Mesothelial cell of epicardium (in vitro differentiated cells): Measurements from ENCODE around the gene IFNLR1. TPM values are rescaled to one million over a fixed set of nuclear protein-coding genes. Genes with fewer than 3 reads are reported as not detected.

Source experiments
- DNase-seq, 2 experiments: peaks; one replicate each; pipeline ENCODE4 v3.0.0; 2021; ENCODE audit warnings: low spot score in 2 of 2; ENCODE audit not compliant: unreplicated experiment in 2 of 2
- H3K27ac Mint-ChIP-seq: 2 replicates; pipeline ENCODE4 v1.8.0; 2021; ENCODE audit warnings: mixed read lengths
- H3K27me3 Mint-ChIP-seq: 2 replicates; pipeline ENCODE4 v1.8.0; 2021; ENCODE audit warnings: low read depth, mixed read lengths
- H3K36me3 Mint-ChIP-seq: 2 replicates; pipeline ENCODE4 v1.8.0; 2021; ENCODE audit warnings: mixed read lengths
- H3K4me1 Mint-ChIP-seq: 2 replicates; pipeline ENCODE4 v1.8.0; 2021; ENCODE audit warnings: mixed read lengths
- H3K4me3 Mint-ChIP-seq: 2 replicates; pipeline ENCODE4 v1.8.0; 2021; ENCODE audit warnings: mild to moderate bottlenecking, moderate library complexity, mixed read lengths
- H3K9me3 Mint-ChIP-seq: 2 replicates; pipeline ENCODE4 v1.8.0; 2021; ENCODE audit warnings: mixed read lengths
- total RNA-seq: library from RNA; stranded (reverse); gene quantifications from 3 replicates; pipeline ENCODE4 v1.2.1, GENCODE V29; 2021
- TF ChIP-seq, protein P1 (sequence below): fragments of 200-600 bp; sonication (generic); IDR thresholded peaks from one replicate; pipeline ENCODE4 v1.5.0; 2021; ENCODE audit warnings: antibody characterized with exemption; ENCODE audit not compliant: unreplicated experiment

Gene IFNLR1
- total RNA-seq, 1 donor from 2014 or later, result 12.1 TPM

DNA sequence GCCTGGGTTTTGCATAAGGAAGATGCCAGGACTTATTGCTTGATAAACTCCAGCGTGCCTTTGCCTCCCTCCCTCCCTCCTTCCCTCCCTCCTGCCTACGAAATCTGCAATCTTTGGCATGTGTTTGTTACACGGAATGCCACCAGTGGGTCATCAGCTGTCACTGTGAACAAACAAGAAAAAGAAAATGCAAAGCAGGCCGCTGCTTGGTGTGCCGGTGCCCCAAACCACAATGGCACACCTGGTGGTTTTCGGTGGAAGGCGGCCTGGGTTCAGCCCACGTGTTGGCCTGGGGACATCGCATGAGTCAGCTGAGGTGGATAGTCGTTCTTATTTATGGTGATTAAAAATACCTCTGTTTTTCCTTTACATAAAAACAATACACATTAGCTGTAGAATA is 16.3 kb upstream of the IFNLR1 start:
- Mint-ChIP-seq H3K4me1 (peaks cover 19% of the 10 kb centered on the region), H3K9me3 (no peaks in the 10 kb centered on the region), H3K4me3 (no peak overlapping the region), H3K27ac (no peak overlapping the region), H3K27me3 (no peaks in the 10 kb centered on the region), H3K36me3 (no peaks in the 10 kb centered on the region)
- DNase-seq, result no peak
- TF ChIP-seq, protein P1, sequence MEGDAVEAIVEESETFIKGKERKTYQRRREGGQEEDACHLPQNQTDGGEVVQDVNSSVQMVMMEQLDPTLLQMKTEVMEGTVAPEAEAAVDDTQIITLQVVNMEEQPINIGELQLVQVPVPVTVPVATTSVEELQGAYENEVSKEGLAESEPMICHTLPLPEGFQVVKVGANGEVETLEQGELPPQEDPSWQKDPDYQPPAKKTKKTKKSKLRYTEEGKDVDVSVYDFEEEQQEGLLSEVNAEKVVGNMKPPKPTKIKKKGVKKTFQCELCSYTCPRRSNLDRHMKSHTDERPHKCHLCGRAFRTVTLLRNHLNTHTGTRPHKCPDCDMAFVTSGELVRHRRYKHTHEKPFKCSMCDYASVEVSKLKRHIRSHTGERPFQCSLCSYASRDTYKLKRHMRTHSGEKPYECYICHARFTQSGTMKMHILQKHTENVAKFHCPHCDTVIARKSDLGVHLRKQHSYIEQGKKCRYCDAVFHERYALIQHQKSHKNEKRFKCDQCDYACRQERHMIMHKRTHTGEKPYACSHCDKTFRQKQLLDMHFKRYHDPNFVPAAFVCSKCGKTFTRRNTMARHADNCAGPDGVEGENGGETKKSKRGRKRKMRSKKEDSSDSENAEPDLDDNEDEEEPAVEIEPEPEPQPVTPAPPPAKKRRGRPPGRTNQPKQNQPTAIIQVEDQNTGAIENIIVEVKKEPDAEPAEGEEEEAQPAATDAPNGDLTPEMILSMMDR, result no peak

DNA sequence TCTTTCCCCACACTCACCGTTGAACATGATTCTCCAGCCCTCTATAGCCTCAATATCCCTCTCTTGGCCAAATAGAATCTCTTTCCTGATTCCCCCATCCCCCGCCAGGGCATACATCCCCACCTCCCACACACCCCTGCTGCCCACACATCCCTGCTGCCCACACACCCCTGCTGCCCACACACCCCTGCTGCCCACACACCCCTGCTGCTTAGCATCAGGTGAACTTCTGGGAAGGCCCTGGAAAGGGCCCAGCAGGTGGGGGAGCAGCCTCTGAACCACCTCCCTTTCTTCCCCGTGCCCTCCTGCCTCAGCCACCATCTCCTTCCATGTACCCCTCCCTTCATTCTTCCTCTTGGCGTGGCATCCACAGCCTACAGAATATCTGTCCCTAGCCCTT is 15.9 kb upstream of the IFNLR1 start:
- DNase-seq, result no peak
- no peaks in the 10 kb centered on the region for H3K27me3 Mint-ChIP-seq
- TF ChIP-seq, protein P1, result no peak
- no peak overlapping the region for H3K27ac Mint-ChIP-seq
- H3K9me3 Mint-ChIP-seq, result no peaks in the 10 kb centered on the region
- peaks cover 19% of the 10 kb centered on the region for H3K4me1 Mint-ChIP-seq
- no peaks in the 10 kb centered on the region for H3K36me3 Mint-ChIP-seq
- H3K4me3 Mint-ChIP-seq, result no peak overlapping the region

DNA sequence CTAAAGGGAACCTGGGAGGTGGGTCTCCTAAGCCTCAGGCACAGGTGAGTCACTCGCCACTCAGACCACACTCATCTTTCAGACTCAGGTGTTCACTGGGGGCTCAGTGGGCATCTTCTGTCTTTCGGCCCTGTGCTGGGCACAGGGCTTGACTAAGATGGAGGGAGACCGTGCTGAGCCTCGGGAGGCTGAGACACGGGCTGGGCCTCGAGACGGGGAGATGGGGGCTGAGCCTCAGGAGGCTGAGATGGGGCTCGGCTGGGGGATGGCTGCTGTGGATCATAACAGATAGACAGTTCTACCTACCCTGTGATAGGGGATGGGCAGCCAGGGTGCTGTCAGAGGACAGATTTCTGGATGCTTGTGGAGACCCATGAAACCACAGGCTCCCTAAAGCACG is 15.5 kb upstream of the IFNLR1 start:
- no peak for DNase-seq
- no peak overlapping the region for H3K4me3 Mint-ChIP-seq
- H3K36me3 Mint-ChIP-seq, result no peaks in the 10 kb centered on the region
- TF ChIP-seq, protein P1, result no peak
- H3K27me3 Mint-ChIP-seq, result no peaks in the 10 kb centered on the region
- H3K27ac Mint-ChIP-seq, result no peak overlapping the region
- peaks cover 19% of the 10 kb centered on the region for H3K4me1 Mint-ChIP-seq
- no peaks in the 10 kb centered on the region for H3K9me3 Mint-ChIP-seq

DNA sequence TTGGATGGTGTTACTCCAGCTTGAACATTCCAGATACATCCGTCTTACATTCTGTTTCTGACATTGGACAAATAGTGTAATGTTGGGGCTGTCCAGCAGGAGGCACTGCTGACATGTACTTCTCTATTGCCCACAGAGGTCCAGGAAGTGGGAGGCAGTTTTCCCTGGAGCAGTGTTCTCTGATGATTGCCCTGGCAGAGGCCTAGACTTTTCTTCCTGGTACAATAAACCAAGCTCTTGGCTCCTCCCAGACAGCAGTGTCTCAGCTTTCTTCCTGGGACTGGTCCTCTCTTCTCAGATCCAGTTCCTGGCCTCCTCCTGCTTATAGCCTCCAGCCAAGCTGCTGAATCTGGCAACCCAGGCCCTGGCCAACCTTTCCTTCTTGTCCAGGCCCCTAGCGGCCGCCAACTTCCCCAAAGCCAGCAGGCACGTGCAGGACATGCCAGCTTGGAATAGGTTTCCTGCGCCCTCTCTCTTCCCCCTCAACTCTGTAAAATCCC is 14.9 kb upstream of the IFNLR1 start:
- DNase-seq, result peak; percentile 49 to 88
- Mint-ChIP-seq H3K36me3 (no peaks in the 10 kb centered on the region), H3K27me3 (no peaks in the 10 kb centered on the region), H3K27ac (peak overlapping the region; percentile 39), H3K4me3 (no peak overlapping the region), H3K4me1 (peaks cover 19% of the 10 kb centered on the region), H3K9me3 (no peaks in the 10 kb centered on the region)
- TF ChIP-seq, protein P1, result peak; percentile 94

DNA sequence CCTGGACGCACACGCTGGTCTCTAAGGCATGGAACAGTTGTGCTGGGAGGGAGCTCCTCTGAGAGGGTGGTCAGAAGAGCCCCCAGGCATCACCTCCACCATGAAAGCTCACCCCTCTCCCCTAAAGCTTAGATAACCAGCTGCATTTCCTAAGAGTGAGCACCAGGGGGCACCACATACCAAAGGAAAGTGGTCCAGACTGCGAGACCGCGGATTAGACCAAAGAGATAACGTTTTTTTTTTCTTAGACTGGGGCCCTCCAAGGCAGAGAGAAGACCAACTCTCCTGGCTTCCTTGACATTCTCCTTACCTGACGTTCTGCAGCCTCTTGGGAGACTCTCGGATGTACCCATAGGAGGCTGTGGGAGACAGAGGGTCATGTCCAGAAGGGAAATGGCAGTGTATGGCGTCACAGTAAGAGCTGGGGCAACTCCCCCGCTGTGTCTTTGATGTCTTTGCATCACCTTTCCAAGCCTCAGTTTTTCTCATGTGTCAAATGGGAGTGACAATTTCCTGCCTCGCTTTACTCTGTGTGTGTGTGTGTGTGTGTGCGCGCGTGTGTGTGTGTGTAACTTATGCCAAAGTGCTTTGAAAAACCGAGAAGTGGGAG is 12.3 kb upstream of the IFNLR1 start:
- peak; percentile 46 to 84 for DNase-seq
- no peaks in the 10 kb centered on the region for H3K27me3 Mint-ChIP-seq
- H3K36me3 Mint-ChIP-seq, result no peaks in the 10 kb centered on the region
- TF ChIP-seq, protein P1, result peak; percentile 94
- no peaks in the 10 kb centered on the region for H3K9me3 Mint-ChIP-seq
- H3K4me1 Mint-ChIP-seq, result peaks cover 19% of the 10 kb centered on the region
- H3K4me3 Mint-ChIP-seq, result no peak overlapping the region
- H3K27ac Mint-ChIP-seq, result no peak overlapping the region

DNA sequence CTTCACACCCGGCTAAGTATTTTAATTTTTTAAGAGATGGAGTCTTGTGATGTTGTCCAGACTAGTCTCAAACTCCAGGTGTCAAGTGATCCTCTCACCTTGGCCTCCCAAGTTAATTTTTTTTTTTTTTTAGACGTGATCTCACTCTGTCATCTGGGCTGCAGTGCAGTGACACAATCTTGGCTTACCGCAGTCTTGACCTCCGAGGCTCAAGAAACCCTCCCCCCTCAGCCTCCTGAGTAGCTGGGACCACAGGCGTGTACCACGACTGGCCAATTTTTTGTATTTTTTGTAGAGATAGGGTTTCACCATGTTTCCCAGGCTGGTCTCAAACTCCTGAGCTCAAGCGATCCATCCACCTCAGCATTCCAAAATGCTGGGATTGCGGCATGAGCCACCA is 11.7 kb upstream of the IFNLR1 start:
- Mint-ChIP-seq H3K4me3 (no peak overlapping the region), H3K27ac (no peak overlapping the region), H3K27me3 (no peaks in the 10 kb centered on the region), H3K36me3 (no peaks in the 10 kb centered on the region), H3K9me3 (no peaks in the 10 kb centered on the region), H3K4me1 (peaks cover 17% of the 10 kb centered on the region)
- TF ChIP-seq, protein P1, result no peak
- DNase-seq, result no peak
